H1 (cell line): ENCODE data around the gene SLC26A1. TPM values are rescaled to one million over a fixed set of nuclear protein-coding genes. Genes with fewer than 3 reads are reported as not detected.

Experiments
- ASH2L ChIP-seq: fragments of 200-600, 300-600 bp; sonication (generic); IDR thresholded peaks from one replicate; pipeline ENCODE4 v1.7.1; 2017; ENCODE audit warnings: low read length
- BRCA1 ChIP-seq: IDR thresholded peaks from 2 replicates; pipeline ENCODE4 v1.6.1; 2012; ENCODE audit warnings: low read depth, low read length, improper control_type of control experiment
- CHD2 ChIP-seq: IDR thresholded peaks from 2 replicates; pipeline ENCODE4 v1.6.1; 2012; ENCODE audit warnings: low read length, improper control_type of control experiment
- CTBP2 ChIP-seq: IDR thresholded peaks from 2 replicates; pipeline ENCODE4 v1.7.0; 2011; ENCODE audit warnings: borderline replicate concordance, mild to moderate bottlenecking, moderate library complexity, mixed read lengths, low read length; ENCODE audit not compliant: insufficient read depth, insufficient read length
- E2F6 ChIP-seq: IDR thresholded peaks from 2 replicates; pipeline ENCODE4 v1.6.1; 2012; ENCODE audit warnings: inconsistent platforms
- EGR1 ChIP-seq: IDR thresholded peaks from 2 replicates; pipeline ENCODE4 v1.6.1; 2011; ENCODE audit warnings: low read depth, low read length, borderline replicate concordance
- HDAC2 ChIP-seq, 2 experiments: fragments of 300-600 bp in 1 of 2; sonication (generic) in 1 of 2; IDR thresholded peaks; 2 replicates each; pipeline ENCODE4 v1.6.1; 2011 to 2012; ENCODE audit warnings: low read depth in 2 of 2, low read length in 2 of 2, mild to moderate bottlenecking in 2 of 2, moderate library complexity in 2 of 2, borderline replicate concordance in 1 of 2, inconsistent platforms in 1 of 2
- KDM4A ChIP-seq: IDR thresholded peaks from one replicate; pipeline ENCODE4 v1.7.1; 2012; ENCODE audit warnings: low read depth, mild to moderate bottlenecking, moderate library complexity, low read length, inconsistent platforms; ENCODE audit not compliant: severe bottlenecking
- KDM5A ChIP-seq: fragments of 200-600 bp; IDR thresholded peaks from 2 replicates; pipeline ENCODE4 v1.7.1; 2012; ENCODE audit warnings: mild to moderate bottlenecking, low read length, inconsistent platforms, mixed read lengths
- NANOG ChIP-seq: IDR thresholded peaks from 2 replicates; pipeline ENCODE4 v1.6.1; 2011; ENCODE audit warnings: low read length, low read depth, mild to moderate bottlenecking, inconsistent platforms; ENCODE audit not compliant: insufficient read depth, poor library complexity, severe bottlenecking
- PHF8 ChIP-seq: fragments of 200-600 bp; sonication (generic); conservative IDR thresholded peaks from 2 replicates; pipeline ENCODE4 v1.7.1; 2012; ENCODE audit warnings: low read depth, mild to moderate bottlenecking, inconsistent platforms, low read length, moderate library complexity
- RAD21 ChIP-seq, 2 experiments: IDR thresholded peaks in 1 of 2; conservative IDR thresholded peaks in 1 of 2; 2 replicates each; pipeline ENCODE4 v1.6.1; 2011; ENCODE audit warnings: low read depth in 2 of 2, low read length in 2 of 2, improper control_type of control experiment in 1 of 2, inconsistent platforms in 1 of 2, mild to moderate bottlenecking in 1 of 2, moderate library complexity in 1 of 2
- RBBP5 ChIP-seq: IDR thresholded peaks from 2 replicates; pipeline ENCODE4 v1.7.1; 2012; ENCODE audit warnings: low read depth, mild to moderate bottlenecking, inconsistent platforms, low read length, moderate library complexity, borderline replicate concordance
- RFX5 ChIP-seq: IDR thresholded peaks from 2 replicates; pipeline ENCODE4 v1.6.1; 2011; ENCODE audit warnings: low read depth, low read length, improper control_type of control experiment, borderline replicate concordance
- RNF2 ChIP-seq: fragments of 200-900, 300-1000 bp; sonication (generic); IDR thresholded peaks from 2 replicates; pipeline ENCODE4 v1.7.1; 2016; ENCODE audit warnings: borderline replicate concordance, low read depth, mild to moderate bottlenecking, antibody characterized with exemption, low read length; ENCODE audit not compliant: poor library complexity, severe bottlenecking; ENCODE audit errors: missing control alignments
- SIN3A ChIP-seq, 2 experiments: IDR thresholded peaks in 1 of 2; conservative IDR thresholded peaks in 1 of 2; 2 replicates each; pipeline ENCODE4 v1.6.1; 2011 to 2012; ENCODE audit warnings: low read length in 2 of 2, improper control_type of control experiment in 1 of 2, low read depth in 1 of 2, mild to moderate bottlenecking in 1 of 2
- SIX5 ChIP-seq: IDR thresholded peaks from 2 replicates; pipeline ENCODE4 v1.6.1; 2011; ENCODE audit warnings: mild to moderate bottlenecking, low read depth, low read length
- SP1 ChIP-seq: IDR thresholded peaks from 2 replicates; pipeline ENCODE4 v1.6.1; 2011; ENCODE audit warnings: low read depth, low read length
- TBP ChIP-seq: IDR thresholded peaks from 2 replicates; pipeline ENCODE4 v1.6.1; 2011; ENCODE audit warnings: low read depth, low read length, improper control_type of control experiment
- TEAD4 ChIP-seq: IDR thresholded peaks from 2 replicates; pipeline ENCODE4 v1.6.1; 2012; ENCODE audit warnings: low read depth, low read length, inconsistent platforms, mixed read lengths
- USF2 ChIP-seq: IDR thresholded peaks from 2 replicates; pipeline ENCODE4 v1.6.1; 2011; ENCODE audit warnings: low read length, improper control_type of control experiment
- polyA plus RNA-seq, 7 experiments: library from polyadenylated mRNA; depleted of rRNA in 3 of 7; stranded (reverse) in 5 of 7; unstranded in 2 of 7; fragments of >200 nt in 5 of 7; fragments of 200-250 nt in 2 of 7; gene quantifications; 1 replicate in 5 of 7; 2 replicates in 1 of 7; 4 replicates in 1 of 7; pipeline versions ENCODE4 v1.2.1 to v1.2.3, GENCODE V29; 2011 to 2013; ENCODE audit warnings: missing spikeins in 2 of 7, mixed read lengths in 2 of 7
- total RNA-seq: library from RNA; stranded (reverse); fragmentation: NEBNext Ultra II Directional; extraction: Animal tissue kit (Norgen Biotek cat#: 25700); gene quantifications from 2 replicates; pipeline ENCODE4 v1.2.1, GENCODE V29; 2021

The SLC26A1 gene
- total and polyA plus RNA-seq, 2 of the 8 experiments (the other 6 are each of a cell fraction or from before 2014, with no cell fraction given), result 0.11 TPM; not detected in 1

- TF ChIP-seq EGR1, result no peak
- peak; percentile 19 for TF ChIP-seq CTBP2
- no peak for TF ChIP-seq SP1
- no peak for TF ChIP-seq RBBP5
- no peak; a peak in 1 of 4 replicates for TF ChIP-seq SIN3A (conservative IDR thresholded peaks at IDR 0.05 in 1 of 2, IDR thresholded peaks at IDR 0.05 in 1 of 2; ENCODE audit: low read depth in 1 of 2, low read length in 2 of 2)
- TF ChIP-seq ASH2L, result no peak
- no peak for TF ChIP-seq KDM5A
- no peak for TF ChIP-seq PHF8
- no peak for TF ChIP-seq USF2
- TF ChIP-seq TEAD4, result no peak
- TF ChIP-seq E2F6, result peak; percentile 91
- no peak for TF ChIP-seq RFX5
- TF ChIP-seq KDM4A, result peak; percentile 68
- TF ChIP-seq NANOG, result no peak
- TF ChIP-seq BRCA1, result no peak
- peak; percentile 38 for TF ChIP-seq RNF2
- no peak for TF ChIP-seq RAD21 (IDR thresholded peaks at IDR 0.05 in 1 of 2, conservative IDR thresholded peaks at IDR 0.05 in 1 of 2; ENCODE audit: low read depth in 2 of 2, low read length in 2 of 2)
- TF ChIP-seq CHD2, result no peak
- 0 out of 4 replicates have a peak, but pooled peaks of 1 of the 2 experiments have one; percentile 21 for TF ChIP-seq HDAC2 (IDR thresholded peaks at IDR 0.05; ENCODE audit: borderline replicate concordance in 1 of 2, low read depth in 2 of 2, low read length in 2 of 2)
- no peak for TF ChIP-seq TBP
- TF ChIP-seq SIX5, result no peak
These were observed 9.0 kb upstream of the SLC26A1 start (continued) for GRCh38 chr4:1002131-1002630.
